CD4-positive, alpha-beta T cell treated with Interleukin-17A for 1 hour (primary cell): ENCODE measurements around the gene CYP2A7.
"Not testable (repeated sequence)": the region's sequence is repeated elsewhere in the genome, so short reads cannot be mapped to it uniquely, and the experiment has no call there.

Experiments used
- DNase-seq: peaks from one replicate; pipeline ENCODE4 v3.0.0-alpha.2; 2020

Gene CYP2A7

GRCh38 chr19:40838477-40838876 lies 43.6 kb downstream of the CYP2A7 start:
- not testable (repeated sequence) for DNase-seq

GRCh38 chr19:40836754-40837429 lies 45.1 kb downstream of the CYP2A7 start:
- DNase-seq: no peak

DNA sequence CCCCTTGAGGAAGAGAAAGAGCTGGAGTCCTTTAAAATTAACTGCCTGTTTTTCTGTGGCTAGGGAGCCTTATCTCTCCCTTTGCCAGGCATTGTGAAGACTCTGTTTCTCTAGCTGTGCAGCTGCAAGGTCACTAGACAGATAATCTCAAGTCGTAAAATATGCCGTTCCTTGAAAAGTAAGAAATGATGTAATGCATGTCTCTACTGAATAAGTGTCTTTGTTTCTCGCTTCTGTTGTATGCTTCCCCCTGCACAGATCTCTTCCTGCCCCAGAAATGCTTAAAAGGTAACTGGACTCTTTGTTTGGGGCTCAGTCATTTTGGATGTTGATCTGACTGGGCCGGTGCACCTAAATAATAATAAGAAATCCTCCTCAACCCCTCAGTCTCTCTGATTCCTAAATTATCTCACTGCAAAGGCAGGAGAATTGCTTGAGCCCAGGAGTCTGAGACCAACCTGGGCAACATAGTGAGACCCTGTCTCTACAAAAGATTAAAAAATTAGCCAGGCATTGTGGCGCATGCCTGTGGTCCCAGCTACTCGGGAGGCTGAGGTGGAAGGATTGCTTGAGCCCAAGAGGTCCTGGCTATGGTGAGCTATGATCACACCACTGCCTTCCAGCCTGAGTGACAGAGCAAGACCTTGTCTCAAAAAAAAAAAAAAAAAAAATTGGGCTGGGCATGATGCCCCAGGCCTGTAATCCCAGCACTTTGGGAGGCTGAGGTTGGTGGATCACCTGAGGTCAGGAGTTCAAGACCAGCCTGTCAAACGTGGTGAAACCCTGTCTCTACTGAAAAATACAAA lies 48.1 kb downstream of the CYP2A7 start:
- DNase-seq: not testable (repeated sequence)

- DNase-seq: not testable (repeated sequence)
Measured at GRCh38 chr19:40832431-40832790, 49.6 kb downstream of the CYP2A7 start.

GRCh38 chr19:40831502-40832430 lies 50.3 kb downstream of the CYP2A7 start:
- DNase-seq: no peak

- DNase-seq: not testable (repeated sequence)
Measured at GRCh38 chr19:40830741-40831140, 51.3 kb downstream of the CYP2A7 start.

- no peak for DNase-seq
Measured at GRCh38 chr19:40829205-40829604, 52.8 kb downstream of the CYP2A7 start.

- no peak for DNase-seq
Measured at GRCh38 chr19:40827386-40828247, 54.4 kb downstream of the CYP2A7 start.

DNA sequence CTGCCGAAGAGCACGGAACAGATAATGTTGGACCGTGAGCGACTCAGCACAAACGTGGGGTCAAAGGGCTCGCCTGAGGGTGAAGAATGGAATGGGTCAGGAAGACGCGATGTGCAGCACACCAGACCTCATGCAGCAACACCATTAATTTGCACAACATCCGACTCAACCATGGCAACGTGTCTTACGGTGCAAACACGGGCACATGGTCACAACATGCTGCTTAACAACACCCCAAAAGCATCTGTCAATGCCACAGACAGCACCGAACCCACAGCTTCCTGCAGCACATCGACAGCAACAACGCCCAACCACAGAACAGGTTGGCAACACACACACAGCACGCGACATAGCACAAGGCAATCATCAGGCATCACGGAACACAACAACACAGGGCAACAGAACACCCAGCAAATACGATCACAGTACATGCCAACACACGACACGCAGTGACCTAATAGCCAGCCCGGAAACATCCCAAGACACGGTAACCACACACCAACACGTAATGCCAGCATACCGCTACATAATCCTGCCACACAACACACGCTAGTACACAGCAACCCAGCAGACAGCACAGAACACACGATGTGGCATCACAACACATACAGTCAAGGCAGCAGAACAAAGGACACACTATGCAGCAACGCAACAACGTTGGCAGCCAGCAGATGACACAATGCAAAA lies 55.2 kb downstream of the CYP2A7 start:
- peak; percentile 91 for DNase-seq

DNA sequence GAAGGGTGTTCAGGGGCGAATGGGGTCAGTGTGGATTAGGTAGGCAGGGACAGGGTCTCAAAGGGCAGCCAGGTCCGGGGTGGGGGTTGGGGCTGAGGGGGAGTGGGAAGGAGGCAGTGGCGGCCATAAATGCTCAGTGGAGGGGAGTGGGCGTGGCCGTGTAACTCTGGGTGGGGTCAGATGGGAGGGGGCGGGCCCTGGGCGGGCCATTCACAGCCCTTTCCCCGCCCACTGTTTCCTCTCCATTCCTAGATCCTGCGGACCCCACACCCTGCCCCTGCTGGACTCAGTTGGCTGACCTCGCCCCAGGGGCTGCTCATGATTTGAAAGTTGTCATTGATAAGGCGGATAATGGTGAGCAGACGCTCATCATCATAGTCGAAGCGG lies 55.7 kb downstream of the CYP2A7 start:
- DNase-seq: not testable (repeated sequence)

GRCh38 chr19:40825460-40826095 lies 56.5 kb downstream of the CYP2A7 start:
- DNase-seq: not testable (repeated sequence)
